GM12878 (cell line): ENCODE data around the gene LBR. TPM values are rescaled to one million over a fixed set of nuclear protein-coding genes. Genes with fewer than 3 reads are reported as not detected.

Experiments
- ATAC-seq: fragments of 200-7000 bp; cut with Tn5 transposase; 3 replicates; pipeline ENCODE4 v1.9.1; 2020; ENCODE audit warnings: mild to moderate bottlenecking, moderate library complexity
- BruUV-seq: library from RNA; stranded (reverse); fragments of 400-500 nt; replicated peaks from 2 replicates; lab custom pipeline; 2021; lab: Mats Ljungman, UMichigan
- CTCF ChIA-PET: fragments of 300-600 bp; sonication (Branson Sonifier 250); formaldehyde crosslinking; extraction: SDS; loops from one replicate; lab custom pipeline; 2021; ENCODE audit warnings: inconsistent platforms; lab: Yijun Ruan, JAX
- POLR2A ChIA-PET: fragments of 350-600 bp; formaldehyde crosslinking; extraction: SDS; loops from one replicate; lab custom pipeline; 2021; ENCODE audit warnings: inconsistent platforms; lab: Charles Lee
- RAD21 ChIA-PET: fragments of 300-600 bp; sonication (Branson Sonifier 250); formaldehyde crosslinking; loops from one replicate; lab custom pipeline; 2023; ENCODE audit warnings: antibody characterized with exemption; ENCODE audit not compliant: unreplicated experiment; lab: Charles Lee
- SMC1A ChIA-PET: fragments of 300-600 bp; sonication (Branson Sonifier 250); formaldehyde crosslinking; loops from one replicate; lab custom pipeline; 2023; ENCODE audit not compliant: unreplicated experiment, uncharacterized antibody; lab: Charles Lee
- DNase-seq: peaks from one replicate; pipeline ENCODE4 v3.0.0-alpha.2; 2011; ENCODE audit warnings: low read depth, low spot score
- FAIRE-seq: peaks from 3 replicates; lab custom pipeline; 2011; peaks lifted over from hg19 to GRCh38; lab: Jason Lieb, UNC
- H2AFZ ChIP-seq: 2 replicates; pipeline ENCODE4 v1.6.0; 2011; ENCODE audit warnings: low read depth, low read length, control low read depth; ENCODE audit not compliant: control insufficient read depth
- H3K27ac ChIP-seq: 2 replicates; pipeline ENCODE4 v1.5.1; 2011; ENCODE audit warnings: control low read depth; ENCODE audit not compliant: control insufficient read depth, insufficient read depth
- H3K27me3 ChIP-seq, 2 experiments: replicated peaks in 1 of 2; 2 replicates each; pipeline versions ENCODE4 v1.6.0 to v1.6.1; 2011; ENCODE audit warnings: low read length in 1 of 2; ENCODE audit not compliant: control insufficient read depth in 2 of 2, insufficient read depth in 2 of 2
- H3K36me3 ChIP-seq, 2 experiments: 2 replicates each; pipeline ENCODE4 v1.5.1; 2011; ENCODE audit warnings: low read length in 1 of 2; ENCODE audit not compliant: control insufficient read depth in 2 of 2, insufficient read depth in 2 of 2
- H3K4me1 ChIP-seq: 2 replicates; pipeline ENCODE4 v1.6.1; 2011; ENCODE audit warnings: mild to moderate bottlenecking, low read length, moderate library complexity, mixed read lengths; ENCODE audit not compliant: control insufficient read depth, insufficient read depth
- H3K4me2 ChIP-seq: 2 replicates; pipeline ENCODE4 v1.6.0; 2011; ENCODE audit warnings: control low read depth; ENCODE audit not compliant: control insufficient read depth, insufficient read depth
- H3K4me3 ChIP-seq: fragments of 200-600 bp; sonication (generic); 2 replicates; pipeline ENCODE4 v1.5.1; 2016
- H3K79me2 ChIP-seq: 2 replicates; pipeline ENCODE4 v1.6.0; 2011; ENCODE audit warnings: low read length; ENCODE audit not compliant: control insufficient read depth, insufficient read depth
- H3K9ac ChIP-seq: 2 replicates; pipeline ENCODE4 v1.8.0; 2011; ENCODE audit warnings: low read length, control low read depth, mixed read lengths; ENCODE audit not compliant: control insufficient read depth, insufficient read depth
- H3K9me3 ChIP-seq: replicated peaks from 3 replicates; pipeline ENCODE4 v1.5.1; 2011; ENCODE audit warnings: mild to moderate bottlenecking, low read length; ENCODE audit not compliant: control insufficient read depth, insufficient read depth
- H4K20me1 ChIP-seq: 2 replicates; pipeline ENCODE4 v1.6.0; 2011; ENCODE audit not compliant: control insufficient read depth, insufficient read depth
- CEBPB ChIP-seq, 2 experiments: fragments of 150-350 bp in 1 of 2; IDR thresholded peaks; 2 replicates each; pipeline ENCODE4 v1.6.1; 2012 to 2014; ENCODE audit warnings: low read depth in 2 of 2, low read length in 2 of 2, borderline replicate concordance in 1 of 2, inconsistent platforms in 1 of 2
- MEF2A ChIP-seq: IDR thresholded peaks from 2 replicates; pipeline ENCODE4 v1.6.1; 2011; ENCODE audit warnings: low read depth, mild to moderate bottlenecking, low read length, moderate library complexity; ENCODE audit not compliant: insufficient read depth
- MTA2 ChIP-seq: fragments of 450-650 bp; IDR thresholded peaks from 2 replicates; pipeline ENCODE4 v1.6.1; 2016; ENCODE audit warnings: low read depth, mild to moderate bottlenecking, moderate library complexity
- PAX8 ChIP-seq: fragments of 450-650 bp; IDR thresholded peaks from 2 replicates; pipeline ENCODE4 v1.6.1; 2017; ENCODE audit warnings: mild to moderate bottlenecking, moderate library complexity
- RB1 ChIP-seq: fragments of 450-650 bp; formaldehyde crosslinking; IDR thresholded peaks from 2 replicates; pipeline ENCODE4 v1.6.1; 2017; ENCODE audit warnings: mild to moderate bottlenecking, borderline replicate concordance
- SPI1 ChIP-seq: IDR thresholded peaks from 2 replicates; pipeline ENCODE4 v1.6.1; 2011; ENCODE audit warnings: low read depth, mild to moderate bottlenecking, low read length, moderate library complexity, borderline replicate concordance; ENCODE audit not compliant: insufficient read depth
- WGBS: methylation state at CpG from one replicate; pipeline ENCODE4 v1.1.6; 2016; ENCODE audit warnings: low lambda C conversion rate; ENCODE audit not compliant: insufficient replicate concordance, insufficient coverage; ENCODE audit errors: missing lambda C conversion rate; 5-methylcytosine and 5-hydroxymethylcytosine counted together
- in situ Hi-C: fragments of 300-500 bp; cut with MboI; formaldehyde crosslinking; loops from 9 replicates; pipeline ENCODE4 v1.14.3; 2018; ENCODE audit warnings: mixed read lengths
- intact Hi-C: fragments of 100-400 bp; cut with micrococcal nuclease; formaldehyde crosslinking; loops from one replicate; pipeline ENCODE4 v1.14.2; 2022; ENCODE audit not compliant: unreplicated experiment
- polyA plus RNA-seq, 11 experiments: library from polyadenylated mRNA; depleted of rRNA in 4 of 11; unstranded in 6 of 11; stranded (reverse) in 5 of 11; fragments of >200 nt; fragmentation: Nextera tagmentation in 4 of 11; fragmentation: Illumina TruSeq in 1 of 11; extraction: Ambion mirVana in 4 of 11; extraction: Trizol in 1 of 11; gene quantifications; 1 replicate in 1 of 11; 2 replicates in 10 of 11; pipeline versions ENCODE4 v1.2.1 to v1.2.3, GENCODE V29; 2011 to 2016; ENCODE audit warnings: inconsistent platforms in 2 of 11, missing spikeins in 2 of 11, low read depth in 1 of 11
- total RNA-seq, 4 experiments: library from RNA; depleted of rRNA in 3 of 4; stranded (reverse); fragments of >200 nt in 3 of 4; fragmentation: Illumina TruSeq in 1 of 4; extraction: Trizol in 1 of 4; gene quantifications; 2 replicates each; pipeline versions ENCODE4 v1.2.1 to v1.2.3, GENCODE V29; 2013 to 2021

The LBR gene
- total and polyA plus RNA-seq, 10 of the 15 experiments (the other 5 are each of a cell fraction or from before 2014, with no cell fraction given): 81.8 to 178 (median 114) TPM

- Histone ChIP-seq H3K4me3 (no peak overlapping the region), H3K27ac (no peak overlapping the region), H3K9me3 (no peaks in the 10 kb centered on the region), H4K20me1 (no peaks in the 10 kb centered on the region), H3K4me2 (no peak overlapping the region), H3K79me2 (no peaks in the 10 kb centered on the region), H3K4me1 (peaks cover 13% of the 10 kb centered on the region; the same call in 1 of the 2 replicates), H3K27me3 (no peaks in the 10 kb centered on the region), H2AFZ (no peak overlapping the region), H3K9ac (no peak overlapping the region), H3K36me3 (no peaks in the 10 kb centered on the region)
- DNase-seq (no peak), FAIRE-seq (no peak), ATAC-seq (no peak)
- 77% methylated on average over 25 of the region's 25 CpGs for WGBS
- TF ChIP-seq SPI1: no peak
- no peak for TF ChIP-seq CEBPB (IDR thresholded peaks at IDR 0.05; ENCODE audit: borderline replicate concordance in 1 of 2, low read depth in 2 of 2, low read length in 2 of 2)
- TF ChIP-seq PAX8: no peak
- TF ChIP-seq MTA2: no peak
- no peak for TF ChIP-seq MEF2A
- no peak for TF ChIP-seq RB1
- ChIA-PET RAD21 (no interaction called here), SMC1A (interaction anchor here (0.6 kb wide), 2 partner anchors 30 to 493 kb away, joined by 3 read pairs; no protein-coding TSS in a partner anchor), POLR2A (no interaction called here), CTCF (interaction anchor here (1.1 to 1.7 kb wide), 3 partner anchors 10 to 505 kb away, joined by 3 to 5 read pairs (median 4); no protein-coding TSS in a partner anchor)
- BruUV-seq: no TSS peak
- intact Hi-C loops: loop anchor here (10.0 kb wide), 3 partner anchors 184 to 714 kb away; partner anchors contain the start of genes ACBD3 and ENAH
- in situ Hi-C loops: loop anchor here (10.0 kb wide), 1 partner anchor 304 kb away; the partner anchor contains the start of gene SRP9
These were observed 42.6 kb upstream of the LBR start for GRCh38 chr1:225470211-225471108.
